AG08396 (cell line): ENCODE data around the gene GDF11.

Experiments used
- DNase-seq: peaks from one replicate; pipeline ENCODE4 v3.0.0; 2012; ENCODE audit warnings: low spot score, mixed read lengths

Gene GDF11

GRCh38 chr12:55707219-55707671 is 35.7 kb upstream of the GDF11 start:
- DNase-seq: no peak

GRCh38 chr12:55707841-55708694 is 34.9 kb upstream of the GDF11 start, which contains the start of gene ITGA7:
TSS of gene ITGA7 (minus strand) at chr12:55707904. CDS start at chr12:55707682, 222 bp downstream.
- peak; percentile 85 for DNase-seq

- no peak for DNase-seq
Observed at GRCh38 chr12:55708695-55709233, 34.2 kb upstream of the GDF11 start.

- DNase-seq: no peak
Observed at GRCh38 chr12:55711786-55712553, 31.0 kb upstream of the GDF11 start.

GRCh38 chr12:55712700-55713415 is 30.1 kb upstream of the GDF11 start:
- no peak for DNase-seq

GRCh38 chr12:55713721-55714120 is 29.2 kb upstream of the GDF11 start:
- DNase-seq: peak; percentile 84

GRCh38 chr12:55715169-55715764 is 27.7 kb upstream of the GDF11 start:
- DNase-seq: no peak

GRCh38 chr12:55715833-55716581 is 26.9 kb upstream of the GDF11 start, which contains the start of gene BLOC1S1:
TSS of gene BLOC1S1 (plus strand) at chr12:55716046. CDS start at chr12:55716052, 6 bp downstream.
- DNase-seq: peak; percentile 91

GRCh38 chr12:55716582-55716957 is 26.4 kb upstream of the GDF11 start:
- no peak for DNase-seq

GRCh38 chr12:55717011-55718007 is 25.6 kb upstream of the GDF11 start:
- DNase-seq: no peak

GRCh38 chr12:55718015-55718414 is 24.9 kb upstream of the GDF11 start:
- no peak for DNase-seq

GRCh38 chr12:55718624-55719275 is 24.2 kb upstream of the GDF11 start:
- no peak for DNase-seq

GRCh38 chr12:55719371-55719770 is 23.6 kb upstream of the GDF11 start:
- no peak for DNase-seq

- DNase-seq: peak; percentile 81
Observed at GRCh38 chr12:55720071-55720564, 22.8 kb upstream of the GDF11 start, which contains the start of gene RDH5. TSS of gene RDH5 (plus strand) at chr12:55720393. CDS start at chr12:55721185, 792 bp downstream.

GRCh38 chr12:55720894-55721444 is 22.0 kb upstream of the GDF11 start:
- DNase-seq: peak; percentile 87

GRCh38 chr12:55721601-55722213 is 21.2 kb upstream of the GDF11 start:
- no peak for DNase-seq

- no peak for DNase-seq
Observed at GRCh38 chr12:55722948-55723347, 20.0 kb upstream of the GDF11 start.
